Epithelial cell of proximal tubule (primary cell): Measurements from ENCODE around the gene MCOLN2. TPM values are rescaled to one million over a fixed set of nuclear protein-coding genes. Genes with fewer than 3 reads are reported as not detected.

Source experiments
- DNase-seq: peaks from one replicate; pipeline ENCODE4 v3.0.0-alpha.2; 2011; ENCODE audit warnings: low read depth
- H3K4me3 ChIP-seq: 2 replicates; pipeline ENCODE4 v1.5.1; 2011; ENCODE audit warnings: low read depth, mild to moderate bottlenecking, low read length
- CTCF ChIP-seq: conservative IDR thresholded peaks from 2 replicates; pipeline ENCODE4 v1.5.1; 2012; ENCODE audit warnings: low read depth, mild to moderate bottlenecking, low read length
- total RNA-seq: library from RNA; depleted of rRNA; stranded (reverse); fragments of >200 nt; gene quantifications from 2 replicates; pipeline ENCODE4 v1.2.3, GENCODE V29; 2015

Gene MCOLN2
- total RNA-seq, 1 donor from 2014 or later, result 3.5 TPM

- no peak overlapping the region for H3K4me3 ChIP-seq
- DNase-seq, result no peak
- no peak for TF ChIP-seq CTCF
Observed at GRCh38 chr1:84985365-84985764, 11.5 kb downstream of the MCOLN2 start.

- no peak overlapping the region for H3K4me3 ChIP-seq
- TF ChIP-seq CTCF, result no peak
- no peak for DNase-seq
Observed at GRCh38 chr1:84982395-84982794, 14.5 kb downstream of the MCOLN2 start.

- no peak for DNase-seq
- no peak overlapping the region for H3K4me3 ChIP-seq
- TF ChIP-seq CTCF, result no peak
Observed at GRCh38 chr1:84975035-84975434, 21.9 kb downstream of the MCOLN2 start.

GRCh38 chr1:84973498-84974334 lies 23.2 kb downstream of the MCOLN2 start:
- TF ChIP-seq CTCF, result no peak
- H3K4me3 ChIP-seq, result no peak overlapping the region
- no peak for DNase-seq

- no peak for TF ChIP-seq CTCF
- DNase-seq, result no peak
- no peak overlapping the region for H3K4me3 ChIP-seq
Observed at GRCh38 chr1:84972377-84972987, 24.4 kb downstream of the MCOLN2 start.

- DNase-seq, result no peak
- no peak for TF ChIP-seq CTCF
- H3K4me3 ChIP-seq, result no peak overlapping the region
Observed at GRCh38 chr1:84971957-84972356, 25.0 kb downstream of the MCOLN2 start.
